ENCODE measurements around the gene OTUB1.

OTUB1 gene

DNA sequence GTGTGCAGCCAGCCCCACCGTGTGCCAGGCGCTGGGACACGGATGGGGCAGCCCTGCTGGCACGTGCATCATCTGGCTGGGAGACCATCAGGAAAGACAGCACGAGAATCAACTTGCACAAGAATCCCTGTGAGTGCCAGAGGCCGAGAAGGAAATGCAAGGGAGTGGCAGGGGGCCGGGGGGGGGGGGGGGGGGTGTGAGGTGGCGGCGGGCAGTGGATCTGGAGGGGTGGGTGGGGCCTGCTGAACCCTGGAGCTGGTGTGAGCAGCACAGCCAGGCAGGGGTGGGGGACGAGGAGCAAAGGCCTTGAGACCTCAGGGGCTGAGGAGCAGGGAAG, 35.5 kb downstream of the OTUB1 start:
- no peak for TF ChIP-seq CTCF (IDR thresholded peaks at IDR 0.05; ENCODE audit: control insufficient read depth, extremely low read depth, insufficient read depth)
- DNase-seq (ENCODE audit: low read depth): no peak
- no peak overlapping the region for H3K4me3 ChIP-seq (ENCODE audit: low read depth, low read length)

GRCh38 chr11:64022125-64022784, 36.0 kb downstream of the OTUB1 start:
- TF ChIP-seq CTCF (IDR thresholded peaks at IDR 0.05; ENCODE audit: control insufficient read depth, extremely low read depth, insufficient read depth): no peak
- H3K4me3 ChIP-seq (ENCODE audit: low read depth, low read length): no peak overlapping the region
- DNase-seq (ENCODE audit: low read depth): no peak

GRCh38 chr11:64023712-64024710, 37.8 kb downstream of the OTUB1 start:
- no peak for TF ChIP-seq CTCF (IDR thresholded peaks at IDR 0.05; ENCODE audit: control insufficient read depth, extremely low read depth, insufficient read depth)
- H3K4me3 ChIP-seq (ENCODE audit: low read depth, low read length): no peak overlapping the region
- DNase-seq (ENCODE audit: low read depth): no peak

DNA sequence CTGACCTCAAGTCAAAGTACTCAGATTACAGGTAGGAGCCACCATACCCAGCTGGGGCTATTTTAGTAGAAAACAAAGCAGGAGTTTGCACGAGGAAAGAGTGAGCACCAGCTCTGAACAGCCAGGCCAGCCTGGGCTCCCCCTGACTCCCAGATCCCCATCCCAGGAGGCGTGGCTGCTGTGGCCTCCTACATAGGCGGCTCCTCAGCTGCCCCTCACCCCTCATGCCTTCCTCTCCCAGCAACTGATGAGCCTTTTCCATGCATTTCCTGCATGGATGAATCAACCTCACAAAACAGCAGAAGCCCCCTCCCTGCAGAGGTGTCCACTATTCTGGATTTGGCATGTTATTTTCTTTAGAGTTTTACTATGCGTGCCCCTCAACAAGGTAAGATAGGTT, 39.0 kb downstream of the OTUB1 start:
- no peak for DNase-seq (ENCODE audit: low read depth)
- TF ChIP-seq CTCF (IDR thresholded peaks at IDR 0.05; ENCODE audit: control insufficient read depth, extremely low read depth, insufficient read depth): no peak
- H3K4me3 ChIP-seq (ENCODE audit: low read depth, low read length): no peak overlapping the region

DNA sequence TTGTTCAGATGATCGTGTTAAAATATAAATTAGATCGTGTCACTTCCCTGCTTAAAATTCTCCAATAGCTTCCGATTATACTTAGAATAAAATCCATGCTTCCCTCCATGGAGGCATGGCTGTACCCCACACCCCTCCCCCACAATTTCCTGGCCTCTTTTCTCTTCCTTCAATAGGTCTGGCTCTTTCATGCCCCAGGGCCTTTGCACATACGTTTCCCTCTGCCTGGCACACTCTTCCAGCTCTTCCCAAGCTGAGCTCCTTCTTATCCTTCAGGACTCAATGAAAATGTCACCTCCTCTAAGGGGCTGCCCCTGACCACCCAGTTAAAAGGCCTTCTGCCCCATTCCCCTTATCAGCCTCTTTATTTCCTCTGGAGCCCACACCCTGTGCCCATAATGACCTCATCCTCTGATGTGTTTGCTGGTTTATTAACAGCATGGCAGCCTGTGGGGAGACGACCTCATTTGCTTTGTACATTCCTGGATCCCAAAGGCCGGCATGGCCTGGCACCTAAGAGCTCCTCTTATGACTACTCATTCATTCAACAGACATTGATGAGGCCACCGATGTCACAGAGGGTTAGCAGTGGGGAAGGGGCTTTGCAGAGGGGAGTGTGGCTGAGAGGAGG, 40.5 kb downstream of the OTUB1 start:
- no peak for DNase-seq (ENCODE audit: low read depth)
- H3K4me3 ChIP-seq (ENCODE audit: low read depth, low read length): no peak overlapping the region
- TF ChIP-seq CTCF (IDR thresholded peaks at IDR 0.05; ENCODE audit: control insufficient read depth, extremely low read depth, insufficient read depth): no peak

GRCh38 chr11:64027651-64028397, 41.6 kb downstream of the OTUB1 start:
- TF ChIP-seq CTCF (IDR thresholded peaks at IDR 0.05; ENCODE audit: control insufficient read depth, extremely low read depth, insufficient read depth): no peak
- no peak overlapping the region for H3K4me3 ChIP-seq (ENCODE audit: low read depth, low read length)
- DNase-seq (ENCODE audit: low read depth): no peak

Data from LNCaP clone FGC (cell line).